ENCODE data around the gene PIRT.

- TF ChIP-seq POLR2A (IDR thresholded peaks at IDR 0.05), result no peak
- TF ChIP-seq CTCF (IDR thresholded peaks at IDR 0.05), result no peak
- no peak for TF ChIP-seq EP300 (IDR thresholded peaks at IDR 0.05)
Measured at GRCh38 chr17:10843811-10844210, 5.9 kb upstream of the PIRT start.
